HG03439 (cell line): Measurements from ENCODE around the gene CST1.
"Not testable (repeated sequence)": the region's sequence is repeated elsewhere in the genome, so short reads cannot be mapped to it uniquely, and the experiment has no call there.

Source experiments
- ATAC-seq: cut with Tn5 transposase; IDR thresholded peaks from one replicate; pipeline ENCODE4 v1.9.1; 2021; ENCODE audit warnings: mild to moderate bottlenecking, moderate library complexity; ENCODE audit not compliant: unreplicated experiment

Gene CST1

GRCh38 chr20:23755131-23755611 is 4.4 kb upstream of the CST1 start:
- ATAC-seq = not testable (repeated sequence)

GRCh38 chr20:23754731-23755130 is 4.0 kb upstream of the CST1 start:
- ATAC-seq = no peak

- no peak for ATAC-seq
Measured at GRCh38 chr20:23753589-23753988, 2.9 kb upstream of the CST1 start.

- no peak for ATAC-seq
Measured at GRCh38 chr20:23753194-23753548, 2.4 kb upstream of the CST1 start.

GRCh38 chr20:23752481-23753193 is 1.9 kb upstream of the CST1 start:
- no peak for ATAC-seq

GRCh38 chr20:23752019-23752418 is 1.3 kb upstream of the CST1 start:
- ATAC-seq = no peak

- no peak for ATAC-seq
Measured at GRCh38 chr20:23749746-23750145, 989 bp downstream of the CST1 start.

- not testable (repeated sequence) for ATAC-seq
Measured at GRCh38 chr20:23748975-23749374, 1.8 kb downstream of the CST1 start.

GRCh38 chr20:23747551-23747950 is 3.2 kb downstream of the CST1 start:
- not testable (repeated sequence) for ATAC-seq

- ATAC-seq = not testable (repeated sequence)
Measured at GRCh38 chr20:23747092-23747491, 3.6 kb downstream of the CST1 start.

GRCh38 chr20:23746321-23746720 is 4.4 kb downstream of the CST1 start:
- ATAC-seq = no peak

- no peak for ATAC-seq
Measured at GRCh38 chr20:23745247-23745646, 5.5 kb downstream of the CST1 start.

GRCh38 chr20:23744817-23745216 is 5.9 kb downstream of the CST1 start:
- no peak for ATAC-seq

GRCh38 chr20:23735391-23735790 is 15.3 kb downstream of the CST1 start:
- not testable (repeated sequence) for ATAC-seq

- ATAC-seq = not testable (repeated sequence)
Measured at GRCh38 chr20:23734949-23735348, 15.8 kb downstream of the CST1 start.

- ATAC-seq = not testable (repeated sequence)
Measured at GRCh38 chr20:23734440-23734839, 16.3 kb downstream of the CST1 start.

GRCh38 chr20:23727016-23727415 is 23.7 kb downstream of the CST1 start:
- no peak for ATAC-seq

- ATAC-seq = no peak
Measured at GRCh38 chr20:23725102-23725501, 25.6 kb downstream of the CST1 start.

- not testable (repeated sequence) for ATAC-seq
Measured at GRCh38 chr20:23723659-23724307, 27.0 kb downstream of the CST1 start.

GRCh38 chr20:23722851-23723250 is 27.9 kb downstream of the CST1 start:
- not testable (repeated sequence) for ATAC-seq

GRCh38 chr20:23721962-23722361 is 28.8 kb downstream of the CST1 start:
- ATAC-seq = no peak

GRCh38 chr20:23719351-23719750 is 31.4 kb downstream of the CST1 start:
- not testable (repeated sequence) for ATAC-seq
